OCI-LY7 (cell line): ENCODE measurements around the gene SHC1. TPM values are rescaled to one million over a fixed set of nuclear protein-coding genes. Genes with fewer than 3 reads are reported as not detected.

Source experiments
- BruUV-seq: library from RNA; stranded (reverse); fragments of 400-500 nt; replicated peaks from 2 replicates; lab custom pipeline; 2021; lab: Mats Ljungman, UMichigan
- CTCF ChIA-PET: fragments of 300-600 bp; sonication (Branson Sonifier 250); formaldehyde crosslinking; loops from one replicate; lab custom pipeline; 2022; ENCODE audit warnings: antibody characterized with exemption; ENCODE audit not compliant: unreplicated experiment; lab: Charles Lee
- POLR2A ChIA-PET: fragments of 300-600 bp; sonication (Branson Sonifier 250); formaldehyde crosslinking; loops from one replicate; lab custom pipeline; 2022; ENCODE audit warnings: antibody characterized with exemption; lab: Charles Lee
- DNase-seq: peaks from one replicate; pipeline ENCODE4 v3.0.0-alpha.2; 2015; ENCODE audit warnings: low spot score
- H2AFZ ChIP-seq: fragments of 200-600 bp; sonication (generic), shearing (Covaris generic); 2 replicates; pipeline ENCODE4 v1.6.1; 2014; ENCODE audit warnings: mild to moderate bottlenecking, antibody characterized with exemption, low read length, moderate library complexity
- H3K27ac ChIP-seq: fragments of 200-600 bp; sonication (generic); 2 replicates; pipeline ENCODE4 v1.5.1; 2014; ENCODE audit warnings: mixed run types, low read depth, mild to moderate bottlenecking, moderate library complexity, low read length, inconsistent platforms; ENCODE audit not compliant: poor library complexity, severe bottlenecking
- H3K36me3 ChIP-seq: fragments of 200-600 bp; sonication (generic); 2 replicates; pipeline ENCODE4 v1.6.1; 2014; ENCODE audit warnings: mild to moderate bottlenecking, antibody characterized with exemption, low read length, moderate library complexity, mixed read lengths; ENCODE audit not compliant: insufficient read depth
- H3K4me1 ChIP-seq: fragments of 200-600 bp; sonication (generic); 2 replicates; pipeline ENCODE4 v1.5.1; 2014; ENCODE audit warnings: mild to moderate bottlenecking, low read length; ENCODE audit not compliant: insufficient read depth, poor library complexity, severe bottlenecking
- H3K4me2 ChIP-seq: fragments of 200-600 bp; sonication (generic); 2 replicates; pipeline ENCODE4 v1.6.1; 2014; ENCODE audit warnings: mild to moderate bottlenecking, low read length
- H3K4me3 ChIP-seq: fragments of 200-600 bp; sonication (generic); 2 replicates; pipeline ENCODE4 v1.5.1; 2014; ENCODE audit warnings: mild to moderate bottlenecking, low read depth, low read length; ENCODE audit not compliant: poor library complexity, severe bottlenecking
- H3K79me2 ChIP-seq: fragments of 200-600 bp; sonication (generic); 2 replicates; pipeline ENCODE4 v1.6.1; 2016; ENCODE audit warnings: low read depth, mild to moderate bottlenecking, low read length, moderate library complexity, mixed read lengths; ENCODE audit not compliant: insufficient read depth
- H3K9me2 ChIP-seq: fragments of 200-600 bp; sonication (generic); 2 replicates; pipeline ENCODE4 v1.6.1; 2016; ENCODE audit warnings: mild to moderate bottlenecking, low read length, mixed read lengths; ENCODE audit not compliant: insufficient read depth
- H3K9me3 ChIP-seq: fragments of 200-600 bp; sonication (generic); 2 replicates; pipeline ENCODE4 v1.6.1; 2014; ENCODE audit warnings: mild to moderate bottlenecking, mixed run types, low read length, mixed read lengths
- H4K20me1 ChIP-seq: fragments of 200-600 bp; sonication (generic); 2 replicates; pipeline ENCODE4 v1.6.1; 2014; ENCODE audit warnings: mild to moderate bottlenecking, antibody characterized with exemption, low read length, moderate library complexity, mixed read lengths; ENCODE audit not compliant: insufficient read depth
- CTCF ChIP-seq: fragments of 200-600 bp; sonication (generic); conservative IDR thresholded peaks from 2 replicates; pipeline ENCODE4 v1.5.1; 2014; ENCODE audit warnings: mild to moderate bottlenecking, antibody characterized with exemption, low read length, moderate library complexity, mixed read lengths
- EZH2phosphoT487 ChIP-seq: fragments of 200-600 bp; sonication (generic); IDR thresholded peaks from 2 replicates; pipeline ENCODE4 v1.6.1; 2018; ENCODE audit warnings: low read depth, borderline replicate concordance, mild to moderate bottlenecking, mixed run types, antibody characterized with exemption, low read length, moderate library complexity, mixed read lengths
- intact Hi-C: fragments of 100-400 bp; cut with micrococcal nuclease; formaldehyde crosslinking; loops from one replicate; pipeline ENCODE4 v1.10.0; 2022; ENCODE audit not compliant: unreplicated experiment
- total RNA-seq, 2 experiments: library from RNA; depleted of rRNA in 1 of 2; stranded (reverse); fragments of >200 nt in 1 of 2; shearing (Covaris generic) in 1 of 2; gene quantifications; 2 replicates each; pipeline ENCODE4 v1.2.3, GENCODE V29; 2014 to 2022

SHC1 gene
- total RNA-seq, 2 experiments from 2014 or later: 37.6 to 77.4 TPM

GRCh38 chr1:154974102-154974807 lies 3.7 kb upstream of the SHC1 start, which contains the start of gene CKS1B:
Gene CKS1B (plus strand): TSS chr1:154974681. CDS start chr1:154974746, 65 bp downstream.
- POLR2A ChIA-PET: interaction anchor here (0.5 to 1.7 kb wide), 10 partner anchors 16 to 338 kb away, joined by 3 to 6 read pairs (median 3); partner anchors contain the start of genes EFNA4, KCNN3, LENEP and PBXIP1
- peaks cover 72% of the 10 kb centered on the region for H3K79me2 ChIP-seq
- H3K4me1 ChIP-seq: peaks cover 52% of the 10 kb centered on the region
- H3K9me3 ChIP-seq: no peaks in the 10 kb centered on the region
- H3K9me2 ChIP-seq: no peaks in the 10 kb centered on the region
- CTCF ChIA-PET: no interaction called here
- peak; percentile 100 for DNase-seq
- intact Hi-C loops: loop anchor here (1.0 kb wide), 2 partner anchors 13 to 25 kb away; partner anchors contain the start of gene PYGO2
- peaks cover 50% of the 10 kb centered on the region for H3K36me3 ChIP-seq
- peaks cover 15% of the 10 kb centered on the region; the same call in 1 of the 2 replicates for H4K20me1 ChIP-seq
- no peak for TF ChIP-seq CTCF
- no peak for TF ChIP-seq EZH2phosphoT487
- H3K4me3 ChIP-seq: peak within 1 kb of the TSS; percentile 83
- H3K27ac ChIP-seq: peak within 1 kb of the TSS; percentile 89
- peak within 1 kb of the TSS; percentile 86 for H3K4me2 ChIP-seq
- H2AFZ ChIP-seq: peak within 1 kb of the TSS; percentile 20; the same call in 1 of the 2 replicates
- no TSS peak for BruUV-seq

GRCh38 chr1:154973344-154974101 lies 3.0 kb upstream of the SHC1 start:
- H3K9me3 ChIP-seq: no peaks in the 10 kb centered on the region
- ChIA-PET CTCF (no interaction called here), POLR2A (interaction anchor here (0.6 to 1.7 kb wide), 8 partner anchors 16 to 339 kb away, joined by 3 to 6 read pairs (median 4); partner anchors contain the start of genes EFNA4, KCNN3, LENEP and PBXIP1)
- H3K36me3 ChIP-seq: peaks cover 52% of the 10 kb centered on the region
- peak; percentile 94 for DNase-seq
- peaks cover 52% of the 10 kb centered on the region for H3K4me1 ChIP-seq
- no peaks in the 10 kb centered on the region for H3K9me2 ChIP-seq
- peaks cover 72% of the 10 kb centered on the region for H3K79me2 ChIP-seq
- H3K27ac ChIP-seq: peak overlapping the region; percentile 89
- H2AFZ ChIP-seq: peak overlapping the region; percentile 20; the same call in 1 of the 2 replicates
- TF ChIP-seq EZH2phosphoT487: no peak
- TF ChIP-seq CTCF: peak; percentile 37; the same call in 1 of the 2 replicates
- peak overlapping the region; percentile 86 for H3K4me2 ChIP-seq
- intact Hi-C loops: loop anchor here (1.0 kb wide), 2 partner anchors 12 to 26 kb away; partner anchors contain the start of gene PYGO2
- peak overlapping the region; percentile 83 for H3K4me3 ChIP-seq
- BruUV-seq: TSS peak; percentile 73
- H4K20me1 ChIP-seq: peaks cover 15% of the 10 kb centered on the region; the same call in 1 of the 2 replicates
